H1 (cell line): ENCODE results near the gene GRIK2. TPM values are rescaled to one million over a fixed set of nuclear protein-coding genes. Genes with fewer than 3 reads are reported as not detected.

Source experiments
- CTCF ChIA-PET: fragments of 300-600 bp; sonication (Branson Sonifier 250); formaldehyde crosslinking; loops from one replicate; lab custom pipeline; 2021; ENCODE audit not compliant: partially characterized antibody; lab: Charles Lee
- POLR2A ChIA-PET: fragments of 300-600 bp; sonication (Branson Sonifier 250); formaldehyde crosslinking; loops from one replicate; lab custom pipeline; 2021; ENCODE audit warnings: inconsistent platforms; ENCODE audit not compliant: partially characterized antibody; lab: Charles Lee
- DNase-seq, 2 experiments: peaks; one replicate each; pipeline versions ENCODE4 v3.0.0 to v3.0.0-alpha.2; 2010 to 2022; ENCODE audit warnings: low spot score in 2 of 2, low read depth in 1 of 2, mixed read lengths in 1 of 2
- FAIRE-seq: peaks from 2 replicates; lab custom pipeline; 2011; peaks lifted over from hg19 to GRCh38; lab: Jason Lieb, UNC
- H2AFZ ChIP-seq: 2 replicates; pipeline ENCODE4 v1.8.1; 2012; ENCODE audit warnings: low read length, inconsistent platforms
- H2AK5ac ChIP-seq: 2 replicates; pipeline ENCODE4 v1.6.1; 2013; ENCODE audit warnings: low read depth, low read length
- H2BK120ac ChIP-seq: replicated peaks from 2 replicates; pipeline ENCODE3; 2013; ENCODE audit warnings: low read depth, low read length, inconsistent platforms
- H2BK12ac ChIP-seq: 2 replicates; pipeline ENCODE4 v1.6.1; 2013; ENCODE audit warnings: low read depth, low read length
- H2BK15ac ChIP-seq: 2 replicates; pipeline ENCODE4 v1.6.1; 2013; ENCODE audit warnings: low read length
- H2BK20ac ChIP-seq: 2 replicates; pipeline ENCODE4 v1.6.1; 2013; ENCODE audit warnings: low read length
- H2BK5ac ChIP-seq: 2 replicates; pipeline ENCODE4 v1.6.1; 2013; ENCODE audit warnings: low read depth, low read length
- H3K14ac ChIP-seq: 2 replicates; pipeline ENCODE4 v1.6.1; 2013; ENCODE audit warnings: inconsistent platforms; ENCODE audit not compliant: insufficient read length
- H3K18ac ChIP-seq: 2 replicates; pipeline ENCODE4 v1.6.1; 2013; ENCODE audit warnings: low read length; ENCODE audit errors: extremely low read depth
- H3K23ac ChIP-seq: 2 replicates; pipeline ENCODE4 v1.6.1; 2013; ENCODE audit warnings: inconsistent platforms; ENCODE audit not compliant: insufficient read length
- H3K23me2 ChIP-seq: 2 replicates; pipeline ENCODE4 v1.6.1; 2013; ENCODE audit warnings: low read depth, low read length
- H3K27ac ChIP-seq: 2 replicates; pipeline ENCODE4 v1.6.1; 2011; ENCODE audit warnings: low read depth, low read length, inconsistent platforms
- H3K27me3 ChIP-seq, 4 experiments: replicated peaks in 1 of 4; 1 replicate in 1 of 4; 2 replicates in 3 of 4; pipeline versions ENCODE4 v1.6.1 to v1.8.1; 2011 to 2013; ENCODE audit warnings: low read length in 3 of 4, mild to moderate bottlenecking in 3 of 4, inconsistent platforms in 2 of 4, mixed read lengths in 2 of 4, moderate library complexity in 1 of 4; ENCODE audit not compliant: control insufficient read depth in 3 of 4, insufficient read depth in 3 of 4; ENCODE audit errors: extremely low read depth in 1 of 4
- H3K36me3 ChIP-seq, 4 experiments: 2 replicates each; pipeline versions ENCODE4 v1.6.1 to v1.8.1; 2011 to 2013; ENCODE audit warnings: mild to moderate bottlenecking in 4 of 4, low read length in 3 of 4, moderate library complexity in 2 of 4, control low read depth in 1 of 4, inconsistent platforms in 1 of 4; ENCODE audit not compliant: insufficient read depth in 4 of 4, control insufficient read depth in 2 of 4
- H3K4ac ChIP-seq: replicated peaks from 2 replicates; pipeline ENCODE3; 2013; ENCODE audit warnings: low read length, low read depth, mixed read lengths, inconsistent platforms; ENCODE audit not compliant: insufficient read length
- H3K4me1 ChIP-seq, 4 experiments: replicated peaks in 1 of 4; 1 replicate in 1 of 4; 2 replicates in 3 of 4; pipeline versions ENCODE4 v1.6.1 to v1.8.1; 2011 to 2013; ENCODE audit warnings: low read length in 3 of 4, inconsistent platforms in 2 of 4, mixed read lengths in 1 of 4; ENCODE audit not compliant: insufficient read depth in 4 of 4, control insufficient read depth in 3 of 4
- H3K4me2 ChIP-seq, 2 experiments: 2 replicates each; pipeline versions ENCODE4 v1.6.1 to v1.8.1; 2011 to 2013; ENCODE audit warnings: low read depth in 2 of 2, low read length in 2 of 2, control low read depth in 1 of 2, inconsistent platforms in 1 of 2, mild to moderate bottlenecking in 1 of 2; ENCODE audit not compliant: insufficient read depth in 1 of 2
- H3K4me3 ChIP-seq, 4 experiments: fragments of 200-600, 300-600 bp in 1 of 4; sonication (generic), shearing (Covaris generic), sonication (Bioruptor Twin) in 1 of 4; 2 replicates each; pipeline versions ENCODE4 v1.5.1 to v1.8.1; 2011 to 2016; ENCODE audit warnings: low read length in 4 of 4, low read depth in 3 of 4, control low read depth in 2 of 4, inconsistent platforms in 2 of 4, mild to moderate bottlenecking in 2 of 4, mixed read lengths in 1 of 4, moderate library complexity in 1 of 4; ENCODE audit not compliant: insufficient read depth in 2 of 4; ENCODE audit errors: extremely low read depth in 1 of 4
- H3K56ac ChIP-seq: replicated peaks from 2 replicates; pipeline ENCODE3; 2013; ENCODE audit warnings: low read depth, mild to moderate bottlenecking, mixed read lengths, low read length, inconsistent platforms; ENCODE audit not compliant: insufficient read length
- H3K79me1 ChIP-seq: 2 replicates; pipeline ENCODE4 v1.6.1; 2013; ENCODE audit warnings: low read depth, low read length, control low read depth
- H3K79me2 ChIP-seq, 2 experiments: 2 replicates each; pipeline versions ENCODE4 v1.6.1 to v1.8.1; 2012 to 2013; ENCODE audit warnings: low read length in 2 of 2, mild to moderate bottlenecking in 2 of 2, inconsistent platforms in 1 of 2; ENCODE audit not compliant: insufficient read depth in 2 of 2, control insufficient read depth in 1 of 2
- H3K9ac ChIP-seq, 4 experiments: replicated peaks in 1 of 4; 1 replicate in 1 of 4; 2 replicates in 3 of 4; pipeline versions ENCODE4 v1.6.1 to v1.8.1; 2011 to 2013; ENCODE audit warnings: low read depth in 3 of 4, low read length in 3 of 4, control low read depth in 2 of 4, mild to moderate bottlenecking in 2 of 4, moderate library complexity in 2 of 4, inconsistent platforms in 1 of 4; ENCODE audit errors: extremely low read depth in 1 of 4
- H3K9me3 ChIP-seq, 2 experiments: 2 replicates each; pipeline versions ENCODE4 v1.6.1 to v1.8.1; 2012 to 2013; ENCODE audit warnings: mild to moderate bottlenecking in 2 of 2, moderate library complexity in 2 of 2, control low read depth in 1 of 2, inconsistent platforms in 1 of 2, low read depth in 1 of 2, low read length in 1 of 2, mixed read lengths in 1 of 2; ENCODE audit not compliant: insufficient read depth in 2 of 2
- H4K20me1 ChIP-seq, 2 experiments: replicated peaks in 1 of 2; 2 replicates each; pipeline versions ENCODE3 to v1.8.1; 2011 to 2013; ENCODE audit warnings: inconsistent platforms in 2 of 2, low read length in 2 of 2, mild to moderate bottlenecking in 1 of 2; ENCODE audit not compliant: insufficient read depth in 2 of 2, control insufficient read depth in 1 of 2
- H4K5ac ChIP-seq: 2 replicates; pipeline ENCODE4 v1.6.1; 2013; ENCODE audit warnings: low read length, low read depth, mixed read lengths, inconsistent platforms; ENCODE audit not compliant: insufficient read length
- H4K8ac ChIP-seq: 2 replicates; pipeline ENCODE4 v1.8.0; 2013; ENCODE audit warnings: mild to moderate bottlenecking, moderate library complexity, low read length, inconsistent platforms; ENCODE audit not compliant: insufficient read depth; ENCODE audit errors: extremely low read depth
- H4K91ac ChIP-seq: replicated peaks from 2 replicates; pipeline ENCODE3; 2013; ENCODE audit warnings: low read length, mixed read lengths, inconsistent platforms; ENCODE audit not compliant: insufficient read length
- CREB1 ChIP-seq: IDR thresholded peaks from 2 replicates; pipeline ENCODE4 v1.6.1; 2012; ENCODE audit warnings: inconsistent platforms
- KDM4A ChIP-seq: IDR thresholded peaks from one replicate; pipeline ENCODE4 v1.7.1; 2012; ENCODE audit warnings: low read depth, mild to moderate bottlenecking, moderate library complexity, low read length, inconsistent platforms; ENCODE audit not compliant: severe bottlenecking
- RAD21 ChIP-seq, 2 experiments: IDR thresholded peaks in 1 of 2; conservative IDR thresholded peaks in 1 of 2; 2 replicates each; pipeline ENCODE4 v1.6.1; 2011; ENCODE audit warnings: low read depth in 2 of 2, low read length in 2 of 2, improper control_type of control experiment in 1 of 2, inconsistent platforms in 1 of 2, mild to moderate bottlenecking in 1 of 2, moderate library complexity in 1 of 2
- RNF2 ChIP-seq: fragments of 200-900, 300-1000 bp; sonication (generic); IDR thresholded peaks from 2 replicates; pipeline ENCODE4 v1.7.1; 2016; ENCODE audit warnings: borderline replicate concordance, low read depth, mild to moderate bottlenecking, antibody characterized with exemption, low read length; ENCODE audit not compliant: poor library complexity, severe bottlenecking; ENCODE audit errors: missing control alignments
- SRF ChIP-seq: IDR thresholded peaks from 2 replicates; pipeline ENCODE4 v1.6.1; 2011; ENCODE audit warnings: mild to moderate bottlenecking, low read depth, low read length, moderate library complexity
- TEAD4 ChIP-seq: IDR thresholded peaks from 2 replicates; pipeline ENCODE4 v1.6.1; 2012; ENCODE audit warnings: low read depth, low read length, inconsistent platforms, mixed read lengths
- ZNF274 ChIP-seq: IDR thresholded peaks from 2 replicates; pipeline ENCODE4 v1.7.0; 2012; ENCODE audit warnings: low read length, borderline replicate concordance; ENCODE audit errors: extremely low read depth
- WGBS, 2 experiments: shearing (Covaris generic) in 1 of 2; methylation state at CpG; one replicate each; pipeline versions ENCODE4 v1.1.6 to v1.1.7; 2013 to 2015; ENCODE audit warnings: low lambda C conversion rate in 2 of 2, mixed read lengths in 2 of 2, inconsistent platforms in 1 of 2, low coverage in 1 of 2, missing lambda C conversion rate in 1 of 2; ENCODE audit not compliant: insufficient replicate concordance in 2 of 2, insufficient coverage in 1 of 2, insufficient read length in 1 of 2; ENCODE audit errors: extremely low coverage in 1 of 2, missing lambda C conversion rate in 1 of 2; 5-methylcytosine and 5-hydroxymethylcytosine counted together
- polyA plus RNA-seq, 7 experiments: library from polyadenylated mRNA; depleted of rRNA in 3 of 7; stranded (reverse) in 5 of 7; unstranded in 2 of 7; fragments of >200 nt in 5 of 7; fragments of 200-250 nt in 2 of 7; gene quantifications; 1 replicate in 5 of 7; 2 replicates in 1 of 7; 4 replicates in 1 of 7; pipeline versions ENCODE4 v1.2.1 to v1.2.3, GENCODE V29; 2011 to 2013; ENCODE audit warnings: missing spikeins in 2 of 7, mixed read lengths in 2 of 7
- total RNA-seq: library from RNA; stranded (reverse); fragmentation: NEBNext Ultra II Directional; extraction: Animal tissue kit (Norgen Biotek cat#: 25700); gene quantifications from 2 replicates; pipeline ENCODE4 v1.2.1, GENCODE V29; 2021
- TF ChIP-seq, protein P1 (sequence below): IDR thresholded peaks from 2 replicates; pipeline ENCODE4 v1.6.1; 2012; ENCODE audit warnings: inconsistent platforms

Gene GRIK2
- total and polyA plus RNA-seq, 2 of the 8 experiments (the other 6 are each of a cell fraction or from before 2014, with no cell fraction given), result 1.8 to 2.2 TPM

DNA sequence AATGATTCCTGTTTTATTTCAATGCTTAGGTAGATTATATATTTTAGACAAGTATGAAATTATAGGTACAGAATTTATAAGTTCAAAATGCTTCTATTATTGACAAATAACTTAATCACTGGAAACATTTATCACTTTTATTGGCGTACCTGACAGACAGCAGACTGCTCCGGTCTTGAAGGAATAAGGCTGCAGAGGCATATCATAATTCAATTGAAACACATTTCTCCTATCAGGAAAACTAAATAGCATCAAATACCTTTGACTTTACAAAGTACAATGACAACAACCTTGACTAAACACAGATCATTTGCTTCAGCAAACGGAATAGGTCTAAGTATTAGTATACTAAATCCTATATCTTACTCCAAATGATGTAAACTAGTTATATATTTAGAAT is 91.3 kb downstream of the GRIK2 start:
- no peak overlapping the region for H4K91ac ChIP-seq
- H2BK12ac ChIP-seq, result no peak overlapping the region
- ChIA-PET CTCF (no interaction called here), POLR2A (no interaction called here)
- no peak overlapping the region for H3K27ac ChIP-seq
- peaks cover 0 to 4% (median 0%) of the 10 kb centered on the region in 4 experiments; a peak in 2 of 7 replicates for H3K4me1 ChIP-seq
- no peak overlapping the region for H3K14ac ChIP-seq
- H3K79me1 ChIP-seq, result no peaks in the 10 kb centered on the region
- H2BK5ac ChIP-seq, result no peak overlapping the region
- H3K23me2 ChIP-seq, result no peaks in the 10 kb centered on the region
- no peaks in the 10 kb centered on the region for H4K20me1 ChIP-seq
- DNase-seq (no peak), FAIRE-seq (no peak)
- WGBS, 2 experiments, result 90% methylated on average over 3 of the region's 3 CpGs; no CpG with 5 or more reads in 1 of the 2 experiments
- H3K27me3 ChIP-seq, result no peaks in the 10 kb centered on the region
- H3K9me3 ChIP-seq, result no peaks in the 10 kb centered on the region
- no peak overlapping the region for H2AFZ ChIP-seq
- no peak overlapping the region for H4K5ac ChIP-seq
- no peak overlapping the region for H2BK120ac ChIP-seq
- H2BK15ac ChIP-seq, result no peak overlapping the region
- H2AK5ac ChIP-seq, result no peak overlapping the region
- H3K4me2 ChIP-seq, result no peak overlapping the region
- H3K79me2 ChIP-seq, result no peaks in the 10 kb centered on the region
- H3K36me3 ChIP-seq, result no peaks in the 10 kb centered on the region
- no peak overlapping the region for H3K56ac ChIP-seq
- no peak overlapping the region for H3K23ac ChIP-seq
- H2BK20ac ChIP-seq, result no peak overlapping the region
- H3K4ac ChIP-seq, result no peak overlapping the region
- no peak overlapping the region for H3K9ac ChIP-seq
- no peak overlapping the region for H3K18ac ChIP-seq
- no peak overlapping the region for H3K4me3 ChIP-seq
- H4K8ac ChIP-seq, result no peak overlapping the region
- TF ChIP-seq, protein P1, sequence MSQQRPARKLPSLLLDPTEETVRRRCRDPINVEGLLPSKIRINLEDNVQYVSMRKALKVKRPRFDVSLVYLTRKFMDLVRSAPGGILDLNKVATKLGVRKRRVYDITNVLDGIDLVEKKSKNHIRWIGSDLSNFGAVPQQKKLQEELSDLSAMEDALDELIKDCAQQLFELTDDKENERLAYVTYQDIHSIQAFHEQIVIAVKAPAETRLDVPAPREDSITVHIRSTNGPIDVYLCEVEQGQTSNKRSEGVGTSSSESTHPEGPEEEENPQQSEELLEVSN, result no peak
- TF ChIP-seq ZNF274 (no peak), KDM4A (no peak), TEAD4 (no peak), SRF (no peak), RAD21 (IDR thresholded peaks at IDR 0.05 in 1 of 2, conservative IDR thresholded peaks at IDR 0.05 in 1 of 2; ENCODE audit: low read depth in 2 of 2, low read length in 2 of 2) (no peak), RNF2 (no peak), CREB1 (no peak)
